Measurements from ENCODE around the gene GRM7.

GRCh38 chr3:6915898-6916297 is 55.0 kb downstream of the GRM7 start:
- no peak for TF ChIP-seq CTCF (IDR thresholded peaks at IDR 0.05 in 8 of 11, conservative IDR thresholded peaks at IDR 0.05 in 3 of 11)
- no peak for TF ChIP-seq POLR2A (IDR thresholded peaks at IDR 0.05)
- TF ChIP-seq POLR2AphosphoS5 (IDR thresholded peaks at IDR 0.05): no peak
